Neural cell (in vitro differentiated cells): ENCODE measurements around the gene ASL. TPM values are rescaled to one million over a fixed set of nuclear protein-coding genes. Genes with fewer than 3 reads are reported as not detected.
"Not testable (repeated sequence)": the region's sequence is repeated elsewhere in the genome, so short reads cannot be mapped to it uniquely, and the experiment has no call there.

Experiments
- H2AFZ ChIP-seq: fragments of 200-600, 300-800 bp; sonication (generic), shearing (Covaris generic); 2 replicates; pipeline ENCODE4 v1.6.0; 2014; ENCODE audit warnings: low read depth, mild to moderate bottlenecking, antibody characterized with exemption, low read length, moderate library complexity
- H3F3A ChIP-seq: fragments of 200-600 bp; shearing (Covaris generic); 2 replicates; pipeline ENCODE4 v1.6.1; 2016; ENCODE audit warnings: mild to moderate bottlenecking, moderate library complexity, mixed read lengths, antibody characterized with exemption, low read length; ENCODE audit not compliant: insufficient read depth, poor library complexity, severe bottlenecking
- H3K27ac ChIP-seq: fragments of 200-600, 300-800 bp; sonication (generic), shearing (Covaris generic); 2 replicates; pipeline ENCODE4 v1.5.1; 2014; ENCODE audit warnings: mild to moderate bottlenecking, low read length, moderate library complexity
- H3K27me3 ChIP-seq: fragments of 300-800, 200-600 bp; sonication (generic), shearing (Covaris generic); 2 replicates; pipeline ENCODE4 v1.6.0; 2014; ENCODE audit warnings: mild to moderate bottlenecking, low read depth, low read length, moderate library complexity; ENCODE audit not compliant: insufficient read depth
- H3K36me3 ChIP-seq: fragments of 300-800, 200-600 bp; sonication (generic), shearing (Covaris generic); 2 replicates; pipeline ENCODE4 v1.5.1; 2014; ENCODE audit warnings: mild to moderate bottlenecking, antibody characterized with exemption, low read length, moderate library complexity; ENCODE audit not compliant: insufficient read depth
- H3K4me2 ChIP-seq: fragments of 300-800, 200-600 bp; sonication (generic), shearing (Covaris generic); 2 replicates; pipeline ENCODE4 v1.6.0; 2014; ENCODE audit warnings: mild to moderate bottlenecking, low read length
- H3K4me3 ChIP-seq: fragments of 300-800, 200-600 bp; sonication (generic), shearing (Covaris generic); 2 replicates; pipeline ENCODE4 v1.5.1; 2014; ENCODE audit warnings: mild to moderate bottlenecking, low read length, moderate library complexity
- H3K79me2 ChIP-seq: fragments of 200-600 bp; shearing (Covaris generic); replicated peaks from 2 replicates; pipeline ENCODE4 v1.6.0; 2014; ENCODE audit warnings: mild to moderate bottlenecking, low read length, moderate library complexity; ENCODE audit not compliant: insufficient read depth
- H3K9ac ChIP-seq: fragments of 300-800, 200-600 bp; sonication (generic), shearing (Covaris generic); 2 replicates; pipeline ENCODE4 v1.6.1; 2016; ENCODE audit warnings: mild to moderate bottlenecking, low read length, mixed read lengths
- H3K9me2 ChIP-seq: fragments of 200-600 bp; shearing (Covaris generic); 2 replicates; pipeline ENCODE4 v1.6.1; 2016; ENCODE audit warnings: mild to moderate bottlenecking, low read length, mixed read lengths; ENCODE audit not compliant: insufficient read depth
- H3K9me3 ChIP-seq: fragments of 200-600, 300-800 bp; sonication (generic), shearing (Covaris generic); 2 replicates; pipeline ENCODE4 v1.6.1; 2016; ENCODE audit warnings: mild to moderate bottlenecking, mixed run types, low read length, moderate library complexity, mixed read lengths
- H4K20me1 ChIP-seq: fragments of 200-600 bp; shearing (Covaris generic); 2 replicates; pipeline ENCODE4 v1.6.1; 2016; ENCODE audit warnings: mild to moderate bottlenecking, mixed run types; ENCODE audit not compliant: insufficient read depth
- CTCF ChIP-seq: fragments of 450-650 bp; IDR thresholded peaks from 2 replicates; pipeline ENCODE4 v1.5.1; 2014; ENCODE audit warnings: antibody characterized with exemption, mild to moderate bottlenecking, moderate library complexity; ENCODE audit not compliant: poor library complexity, severe bottlenecking
- EP300 ChIP-seq: fragments of 450-650 bp; conservative IDR thresholded peaks from 2 replicates; pipeline ENCODE4 v1.6.1; 2014; ENCODE audit warnings: antibody characterized with exemption, mild to moderate bottlenecking, moderate library complexity; ENCODE audit not compliant: poor library complexity, severe bottlenecking
- EZH2 ChIP-seq: fragments of 200-600, 300-800 bp; shearing (Covaris generic), sonication (generic); IDR thresholded peaks from 2 replicates; pipeline ENCODE4 v1.6.1; 2014; ENCODE audit warnings: antibody characterized with exemption, low read length, borderline replicate concordance, mild to moderate bottlenecking; ENCODE audit not compliant: insufficient read depth, poor library complexity, severe bottlenecking
- MXI1 ChIP-seq: fragments of 450-650 bp; conservative IDR thresholded peaks from 2 replicates; pipeline ENCODE4 v1.6.1; 2014; ENCODE audit warnings: antibody characterized with exemption, mild to moderate bottlenecking; ENCODE audit not compliant: poor library complexity, severe bottlenecking
- POLR2AphosphoS5 ChIP-seq: IDR thresholded peaks from 2 replicates; pipeline ENCODE4 v1.6.1; 2012
- RAD21 ChIP-seq: fragments of 450-650 bp; conservative IDR thresholded peaks from 2 replicates; pipeline ENCODE4 v1.6.1; 2014; ENCODE audit warnings: antibody characterized with exemption, mild to moderate bottlenecking, moderate library complexity
- REST ChIP-seq: IDR thresholded peaks from 2 replicates; pipeline ENCODE4 v1.6.1; 2012; ENCODE audit warnings: borderline replicate concordance
- SMC3 ChIP-seq: fragments of 450-650 bp; conservative IDR thresholded peaks from 2 replicates; pipeline ENCODE4 v1.6.1; 2014; ENCODE audit warnings: antibody characterized with exemption, mild to moderate bottlenecking, moderate library complexity; ENCODE audit not compliant: poor library complexity
- TAF1 ChIP-seq: IDR thresholded peaks from 2 replicates; pipeline ENCODE4 v1.6.1; 2012; ENCODE audit warnings: low read depth
- polyA plus RNA-seq: library from polyadenylated mRNA; depleted of rRNA; stranded (reverse); fragments of >200 nt; gene quantifications from 2 replicates; pipeline ENCODE4 v1.2.3, GENCODE V29; 2014

ASL gene
- polyA plus RNA-seq, 1 donor from 2014 or later: 20.9 TPM

DNA sequence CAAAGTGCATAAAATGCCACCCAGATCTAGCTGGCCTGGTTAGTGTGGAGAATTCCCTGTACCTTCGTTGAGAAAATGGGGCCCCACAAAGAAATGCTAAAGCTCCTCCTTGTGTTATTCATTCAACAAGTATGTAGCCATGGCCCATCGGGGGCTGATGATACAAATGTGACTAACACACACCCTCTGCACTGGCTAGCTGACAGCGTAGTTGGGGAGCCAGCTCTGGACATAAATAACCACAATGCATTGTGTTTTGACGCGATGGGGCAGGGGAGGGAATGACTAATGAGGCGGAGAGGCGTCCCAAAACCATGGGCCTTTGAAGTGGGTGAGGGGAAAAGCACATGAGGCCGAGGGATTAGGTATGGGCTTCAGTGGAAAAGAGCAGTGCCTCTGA lies 28.2 kb upstream of the ASL start:
- TF ChIP-seq EZH2 (no peak), REST (no peak), CTCF (no peak), SMC3 (no peak), TAF1 (no peak), MXI1 (no peak), POLR2AphosphoS5 (no peak)
- no peaks in the 10 kb centered on the region for H3K9me2 ChIP-seq
- H3K4me2 ChIP-seq: no peak overlapping the region
- H3K36me3 ChIP-seq: no peaks in the 10 kb centered on the region
- no peak overlapping the region for H3K27ac ChIP-seq
- no peak overlapping the region for H3K9ac ChIP-seq
- H3K9me3 ChIP-seq: no peaks in the 10 kb centered on the region
- no peak overlapping the region for H3K4me3 ChIP-seq
- no peaks in the 10 kb centered on the region for H3K79me2 ChIP-seq
- no peaks in the 10 kb centered on the region for H3K27me3 ChIP-seq
- no peaks in the 10 kb centered on the region for H3F3A ChIP-seq
- no peaks in the 10 kb centered on the region for H4K20me1 ChIP-seq
- no peak overlapping the region for H2AFZ ChIP-seq

DNA sequence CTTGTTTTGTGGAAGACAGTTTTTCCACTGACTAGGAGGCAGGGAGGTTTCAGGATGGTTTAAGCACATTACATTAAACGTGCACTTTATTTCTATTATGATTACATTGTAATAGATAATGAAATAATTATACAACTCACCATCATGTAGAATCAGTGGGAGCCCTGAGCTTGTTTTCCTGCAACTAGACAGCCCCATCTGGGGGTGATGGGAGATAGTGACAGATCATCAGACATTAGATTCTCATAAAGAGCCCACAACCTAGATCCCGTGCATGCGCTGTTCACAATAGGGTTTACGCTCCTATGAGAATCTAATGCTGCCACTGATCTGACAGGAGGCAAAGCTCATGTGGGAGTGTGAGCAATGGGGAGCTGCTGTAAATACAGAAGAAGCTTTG lies 25.7 kb upstream of the ASL start:
- H3K27ac ChIP-seq, H4K20me1 ChIP-seq, H2AFZ ChIP-seq, H3F3A ChIP-seq, H3K36me3 ChIP-seq, H3K4me3 ChIP-seq, H3K9me2 ChIP-seq, H3K27me3 ChIP-seq, H3K9me3 ChIP-seq, H3K4me2 ChIP-seq, H3K79me2 ChIP-seq, H3K9ac ChIP-seq: not testable (repeated sequence)

DNA sequence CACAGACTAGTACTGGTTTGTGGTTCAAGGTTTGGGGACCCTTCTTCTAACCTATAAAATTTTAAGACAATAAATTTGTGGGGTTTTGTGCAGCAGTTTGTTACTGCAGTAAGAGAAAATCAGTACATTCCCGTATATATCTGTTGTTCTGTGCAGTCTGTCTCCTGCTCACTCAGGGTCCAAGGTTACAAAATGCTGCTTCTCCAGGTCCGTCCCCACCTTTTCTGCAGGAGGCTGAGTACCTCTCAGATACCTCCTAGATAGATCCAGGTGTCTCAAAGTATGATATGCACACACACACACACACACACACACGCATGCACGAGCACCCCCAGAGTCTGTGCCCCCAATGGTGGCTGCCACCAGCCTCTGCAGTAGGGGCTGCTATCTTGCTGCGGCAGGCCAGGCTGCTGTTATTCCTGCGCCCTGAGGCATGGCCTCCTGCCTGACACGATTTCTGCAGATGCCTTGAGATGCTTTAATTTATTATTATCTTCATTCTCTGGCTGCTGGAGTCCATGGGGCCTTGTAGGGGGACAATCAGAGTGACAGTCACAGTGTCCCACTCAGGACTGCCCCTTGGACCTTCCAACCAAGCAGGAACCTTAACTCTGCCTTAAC lies 25.2 kb upstream of the ASL start:
- Histone ChIP-seq H2AFZ (no peak overlapping the region), H3K9me3 (no peaks in the 10 kb centered on the region), H3K9ac (no peak overlapping the region), H3K79me2 (no peaks in the 10 kb centered on the region), H3K4me3 (no peak overlapping the region), H4K20me1 (no peaks in the 10 kb centered on the region), H3K9me2 (no peaks in the 10 kb centered on the region), H3K4me2 (no peak overlapping the region), H3K36me3 (no peaks in the 10 kb centered on the region), H3F3A (no peaks in the 10 kb centered on the region), H3K27ac (no peak overlapping the region), H3K27me3 (no peaks in the 10 kb centered on the region)
- TF ChIP-seq EZH2 (no peak), RAD21 (no peak), REST (no peak), EP300 (no peak)
